ENCODE data around the gene HCN4.

Gene HCN4

GRCh38 chr15:73380661-73381060, 11.9 kb upstream of the HCN4 start:
- no peak for DNase-seq (ENCODE audit: low spot score)

DNA sequence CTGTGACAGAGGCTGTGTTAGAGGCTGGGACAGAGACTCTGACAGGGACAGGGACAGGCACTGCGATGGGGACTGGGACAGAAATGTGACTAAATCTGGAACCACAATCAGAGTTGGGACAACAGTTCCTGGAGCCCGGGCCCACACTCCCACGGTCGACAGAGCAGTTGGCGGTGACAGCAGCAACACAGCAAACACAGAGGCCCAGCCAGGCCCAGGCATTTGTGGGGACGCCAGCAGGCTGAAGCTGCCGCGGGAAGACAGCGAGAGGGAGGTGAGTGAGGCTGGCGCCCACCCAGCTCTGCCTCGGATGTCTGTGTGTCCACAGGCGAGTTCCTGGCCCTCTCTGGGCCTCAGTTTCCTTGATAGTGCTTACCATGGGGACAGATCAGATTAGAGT, 9.3 kb upstream of the HCN4 start:
- DNase-seq (ENCODE audit: low spot score), result no peak

GRCh38 chr15:73375755-73376305, 7.1 kb upstream of the HCN4 start:
- no peak for DNase-seq (ENCODE audit: low spot score)

DNA sequence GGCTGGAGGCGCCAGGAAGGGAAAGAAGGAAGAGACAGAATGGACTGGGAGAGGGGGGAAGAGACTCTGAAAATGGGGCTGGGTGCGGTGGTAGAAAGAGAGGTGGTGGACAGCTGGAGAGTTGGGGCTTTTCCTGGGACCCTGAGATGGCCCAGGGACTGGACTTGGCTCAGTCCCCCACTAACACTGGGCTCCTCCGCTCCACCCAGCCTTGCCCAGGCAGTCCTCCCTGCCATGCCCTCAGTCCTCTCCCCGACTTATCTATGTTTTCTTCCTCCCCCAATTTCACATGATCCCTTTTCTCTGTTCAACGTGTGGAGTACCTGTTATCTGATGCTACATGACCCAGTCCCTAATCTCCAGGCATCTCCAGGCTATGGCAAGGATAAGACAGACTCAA, 6.3 kb upstream of the HCN4 start:
- no peak for DNase-seq (ENCODE audit: low spot score)

DNA sequence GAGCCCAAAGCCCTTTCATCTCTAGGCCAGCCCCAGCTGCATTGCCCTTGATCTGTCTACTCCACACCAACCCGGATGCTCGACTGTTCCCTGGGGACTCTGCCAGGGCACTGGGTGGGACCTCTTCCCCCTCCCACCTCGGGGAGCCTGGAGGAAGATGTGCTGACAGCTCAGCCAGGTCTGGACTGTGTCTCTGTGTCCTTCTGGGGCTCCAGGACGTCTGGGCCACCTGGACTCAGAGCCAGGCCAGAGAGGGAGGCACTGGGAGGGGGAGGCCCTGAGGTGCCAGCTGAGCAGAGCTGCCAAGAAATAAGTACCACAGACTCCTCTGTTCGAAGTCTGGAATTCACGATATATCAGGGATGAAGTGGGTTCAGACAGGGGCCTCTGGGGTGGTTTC, 5.8 kb upstream of the HCN4 start:
- DNase-seq (ENCODE audit: low spot score), result no peak

DNA sequence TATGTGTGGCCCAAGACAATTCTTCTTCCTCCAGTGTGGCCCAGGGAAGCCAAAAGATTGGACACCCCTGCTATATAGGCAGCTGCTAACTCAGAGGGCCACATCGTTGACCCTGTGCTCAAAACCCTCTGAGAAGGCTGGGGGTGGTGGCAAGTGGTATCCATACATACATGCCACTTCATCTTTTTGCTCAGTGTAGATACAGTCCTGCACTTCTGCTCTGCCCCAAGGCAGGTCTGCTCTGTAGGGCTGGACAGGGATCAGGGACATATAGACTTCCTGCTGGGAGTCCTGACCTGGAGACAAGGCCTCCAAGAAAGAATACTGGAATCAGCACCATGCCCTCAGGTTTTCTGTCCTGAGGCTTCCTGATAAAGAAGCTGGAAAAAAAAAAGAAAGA, 4.5 kb upstream of the HCN4 start:
- DNase-seq (ENCODE audit: low spot score), result no peak

- no peak for DNase-seq (ENCODE audit: low spot score)
Observed at GRCh38 chr15:73371812-73372211, 3.1 kb upstream of the HCN4 start.

DNA sequence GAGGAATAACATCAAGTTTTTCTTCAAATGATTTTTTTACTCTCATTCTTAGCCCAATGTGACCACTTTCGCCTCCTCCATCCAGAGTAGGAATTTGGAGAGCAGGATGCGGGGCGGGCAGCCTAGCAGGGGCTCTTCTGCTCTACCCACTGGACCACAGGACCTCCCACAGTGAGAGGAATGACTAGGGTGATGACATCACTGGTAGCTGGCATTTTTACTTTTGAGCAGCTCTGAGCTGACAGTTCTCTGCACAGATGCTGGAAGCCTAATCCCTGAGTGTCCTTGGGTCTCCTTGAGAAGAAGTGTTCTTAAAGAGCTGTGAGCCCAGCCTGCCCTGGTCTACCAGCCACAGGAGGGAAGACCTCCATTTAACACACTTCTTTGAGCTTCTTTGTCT, 1.4 kb upstream of the HCN4 start:
- DNase-seq (ENCODE audit: low spot score), result no peak

DNA sequence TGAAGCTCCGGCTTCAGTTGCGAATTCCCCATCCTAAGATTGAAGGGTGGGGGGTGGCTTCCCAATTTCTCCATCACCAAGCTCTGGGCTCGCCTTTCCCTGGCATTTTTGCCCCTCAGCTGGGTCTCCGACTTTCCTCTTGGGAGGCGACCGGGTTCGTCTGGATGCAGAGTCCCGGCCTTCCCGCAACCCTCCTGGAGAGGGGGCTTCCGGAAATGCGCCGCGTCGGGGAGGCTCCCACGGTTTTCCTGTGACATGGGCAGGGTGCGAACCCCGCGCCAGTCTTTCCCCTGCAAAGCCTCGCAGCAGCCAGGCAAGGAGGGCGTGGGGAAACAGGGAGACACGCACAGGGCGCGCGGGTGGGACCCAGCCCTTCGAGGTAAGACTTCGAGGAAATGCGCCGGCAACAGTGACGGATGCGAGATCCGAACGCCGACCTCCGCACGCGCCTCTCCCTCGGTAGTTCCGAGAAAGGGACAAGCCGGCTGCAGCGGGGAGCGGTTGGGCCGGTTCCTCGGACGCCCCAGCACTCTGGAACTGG, 466 bp upstream of the HCN4 start:
- no peak for DNase-seq (ENCODE audit: low spot score)

DNA sequence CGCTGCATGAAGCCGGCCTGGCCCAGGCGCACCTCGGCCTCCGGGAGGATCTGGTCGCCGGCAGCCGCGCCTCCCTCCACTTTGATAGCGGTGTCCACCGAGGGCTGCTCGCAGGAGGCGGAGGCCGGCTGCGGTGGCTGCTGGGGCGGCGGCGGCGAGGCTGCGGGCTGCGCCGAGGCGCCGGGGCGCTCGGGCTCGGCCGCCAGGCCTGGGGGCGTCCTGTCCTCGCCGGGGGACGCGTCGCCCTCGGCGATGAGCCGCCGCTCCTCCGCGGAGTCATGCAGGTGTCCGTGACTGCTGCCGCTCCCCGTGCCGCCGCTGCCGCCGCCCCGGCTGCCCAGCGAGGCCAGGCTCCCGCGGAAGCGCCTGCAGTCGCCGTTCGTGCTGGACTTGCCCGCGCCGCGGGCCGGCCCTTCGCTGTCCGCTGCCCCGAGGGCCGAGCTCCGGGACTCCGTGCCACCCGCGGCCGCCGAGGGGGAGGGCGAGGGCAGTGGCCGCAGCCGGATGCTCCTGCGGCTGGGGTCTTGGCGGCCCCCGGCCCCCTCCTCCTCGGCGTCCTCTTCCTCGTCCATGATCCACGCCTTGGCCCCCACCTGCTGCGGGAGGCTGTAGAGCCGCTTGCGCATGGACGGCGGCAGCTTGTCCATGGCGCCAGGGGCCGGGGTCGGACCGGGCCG, 996 bp downstream of the HCN4 start:
- DNase-seq (ENCODE audit: low spot score), result no peak

- no peak for DNase-seq (ENCODE audit: low spot score)
Observed at GRCh38 chr15:73366766-73367623, 1.8 kb downstream of the HCN4 start.

GRCh38 chr15:73364070-73364469, 4.7 kb downstream of the HCN4 start:
- no peak for DNase-seq (ENCODE audit: low spot score)

- DNase-seq (ENCODE audit: low spot score), result no peak
Observed at GRCh38 chr15:73362900-73363299, 5.9 kb downstream of the HCN4 start.

- DNase-seq (ENCODE audit: low spot score), result no peak
Observed at GRCh38 chr15:73361337-73361736, 7.4 kb downstream of the HCN4 start.

- no peak for DNase-seq (ENCODE audit: low spot score)
Observed at GRCh38 chr15:73359651-73360050, 9.1 kb downstream of the HCN4 start.

- no peak for DNase-seq (ENCODE audit: low spot score)
Observed at GRCh38 chr15:73357999-73358665, 10.6 kb downstream of the HCN4 start.

- DNase-seq (ENCODE audit: low spot score), result no peak
Observed at GRCh38 chr15:73355612-73356265, 13.0 kb downstream of the HCN4 start.

DNA sequence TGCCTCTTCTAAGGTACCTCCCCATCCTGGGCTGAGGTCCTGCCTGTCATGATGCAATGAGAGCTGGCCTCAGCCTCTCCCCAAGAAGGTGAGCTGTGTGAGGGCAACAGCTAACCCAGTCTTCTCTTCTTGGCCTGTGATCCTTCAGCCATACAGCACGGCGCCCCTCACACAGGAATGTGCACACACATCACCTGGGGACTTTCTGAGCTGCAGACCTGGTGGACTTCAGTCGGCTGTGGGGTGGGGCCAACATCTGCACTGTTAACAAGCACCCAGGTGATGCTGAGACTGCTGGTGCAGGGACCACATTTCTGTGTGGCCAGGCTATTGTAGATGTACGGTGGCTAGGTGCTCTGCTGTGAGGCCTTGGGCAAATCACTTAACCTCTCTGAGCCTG, 14.5 kb downstream of the HCN4 start:
- no peak for DNase-seq (ENCODE audit: low spot score)

DNA sequence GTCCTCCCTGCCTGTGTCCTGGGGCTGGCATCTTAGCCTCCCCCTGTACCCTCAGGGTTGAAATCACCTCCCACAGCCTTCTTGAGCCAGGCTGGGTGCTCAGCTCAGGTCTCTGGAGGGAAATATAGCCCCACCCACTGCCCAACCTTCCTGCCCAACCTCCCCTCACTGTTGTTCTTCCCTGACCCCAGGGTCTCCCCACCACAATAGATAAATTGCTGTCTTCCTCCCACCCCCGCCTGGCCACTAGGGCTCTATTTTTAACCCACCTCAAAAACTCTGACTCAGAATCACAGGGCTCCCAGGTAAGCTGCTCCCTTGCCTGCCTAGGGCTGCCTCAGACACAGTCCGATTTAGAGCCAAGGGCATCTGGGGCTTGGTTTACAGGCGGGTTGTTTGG, 15.0 kb downstream of the HCN4 start:
- no peak for DNase-seq (ENCODE audit: low spot score)

DNA sequence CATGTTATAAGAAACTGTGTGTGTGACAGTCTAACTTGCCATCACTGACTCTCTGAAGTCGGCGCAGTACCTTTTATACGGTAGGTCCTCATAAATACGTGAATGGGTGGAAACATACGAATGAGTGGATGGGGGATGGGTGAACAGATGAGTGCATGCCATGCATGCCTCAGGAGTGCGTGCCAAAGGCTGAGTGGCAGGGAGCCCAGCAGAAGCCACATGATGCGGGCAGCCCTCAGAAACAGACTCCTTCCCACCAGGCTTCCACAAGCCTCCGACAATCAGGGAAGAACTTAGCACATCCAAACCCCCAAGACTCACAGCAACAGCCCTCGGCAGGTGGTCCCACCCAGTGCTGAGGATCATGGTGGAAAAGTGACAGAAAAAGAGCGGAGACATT, 16.7 kb downstream of the HCN4 start:
- DNase-seq (ENCODE audit: low spot score), result peak; percentile 25

DNA sequence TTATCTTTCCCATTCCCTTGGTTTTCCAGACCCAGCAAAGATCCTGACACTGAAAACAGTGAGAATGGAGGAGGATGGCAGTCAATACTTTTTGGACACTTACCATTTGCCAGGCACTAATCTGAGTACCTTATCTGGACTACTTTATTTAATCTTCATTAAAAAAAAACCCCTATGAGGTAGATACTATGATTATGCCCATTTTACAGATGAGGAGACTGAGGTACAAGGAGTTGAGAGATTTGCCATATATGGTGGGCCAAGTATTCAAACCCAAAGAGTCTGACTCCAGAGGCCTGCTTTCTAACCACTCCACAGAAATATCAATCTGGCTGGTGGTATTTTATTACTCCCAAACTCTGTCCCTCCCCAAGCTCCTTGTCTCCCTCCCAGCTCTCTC, 19.6 kb downstream of the HCN4 start:
- no peak for DNase-seq (ENCODE audit: low spot score)

- DNase-seq (ENCODE audit: low spot score), result no peak
Observed at GRCh38 chr15:73346735-73347312, 21.9 kb downstream of the HCN4 start.
